Epithelial cell of prostate (primary cell): Measurements from ENCODE around the gene GSTA1.
"Not testable (repeated sequence)": the region's sequence is repeated elsewhere in the genome, so short reads cannot be mapped to it uniquely, and the experiment has no call there.

Source experiments
- DNase-seq: peaks from one replicate; pipeline ENCODE4 v3.0.0-alpha.2; 2011; ENCODE audit warnings: low read depth, low spot score
- H3K27ac ChIP-seq: fragments of 450-650 bp; 2 replicates; pipeline ENCODE4 v1.5.1; 2017; ENCODE audit warnings: mild to moderate bottlenecking

GSTA1 gene

DNA sequence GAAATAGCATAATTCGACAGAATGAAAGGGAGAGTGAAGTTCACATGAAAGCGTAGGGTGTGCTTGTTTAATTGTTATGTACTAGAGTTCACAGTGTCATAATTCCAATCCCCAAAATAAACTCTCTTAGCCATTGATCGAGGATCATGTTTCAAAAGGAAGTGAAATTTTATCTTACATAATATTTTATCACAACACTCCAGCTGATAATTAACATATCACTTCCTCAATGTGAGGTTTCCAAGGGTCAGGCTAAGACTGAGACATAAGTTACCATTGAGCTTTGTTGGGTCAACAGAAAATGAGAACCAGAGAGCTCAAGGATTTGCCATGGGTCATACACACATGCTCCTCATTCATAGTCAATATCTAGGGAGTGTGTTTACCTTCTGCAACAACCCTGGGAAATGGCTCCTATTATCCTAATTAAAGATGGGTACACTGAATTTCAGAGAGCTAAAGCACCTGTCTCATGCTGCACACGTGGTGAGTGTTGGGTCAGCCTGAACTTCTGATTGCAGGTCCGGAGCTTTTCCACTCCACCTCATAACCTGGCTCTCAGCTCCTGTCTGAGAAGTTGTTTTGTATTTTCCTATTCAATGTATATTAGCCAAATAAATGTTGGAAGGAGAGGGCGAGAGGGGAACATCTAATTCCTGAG, 43.4 kb downstream of the GSTA1 start:
- no peak overlapping the region for H3K27ac ChIP-seq
- DNase-seq, result no peak

DNA sequence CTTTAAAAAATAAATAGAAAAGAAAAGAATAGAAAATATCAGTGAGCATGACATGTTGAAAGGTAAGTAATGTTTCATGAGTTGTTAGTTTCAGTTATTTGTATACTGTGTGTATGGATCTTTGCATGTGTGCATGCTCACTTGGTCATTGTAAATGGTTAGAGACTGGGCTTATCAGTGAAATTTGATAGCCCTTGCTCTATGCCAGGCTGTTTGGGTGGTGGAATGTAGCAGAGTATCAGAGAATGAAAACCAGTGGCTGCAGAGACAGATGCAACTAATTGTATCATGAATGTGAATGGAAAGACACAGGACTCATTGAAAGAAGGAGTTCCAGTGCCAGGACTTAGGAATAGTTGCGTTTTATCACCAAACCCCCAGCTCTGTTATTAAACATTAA, 44.5 kb downstream of the GSTA1 start:
- no peak for DNase-seq

GRCh38 chr6:52757651-52758338, 45.8 kb downstream of the GSTA1 start:
- DNase-seq, H3K27ac ChIP-seq: not testable (repeated sequence)

More for the DNA sequence above, 44.5 kb downstream of the GSTA1 start:
- no peak overlapping the region for H3K27ac ChIP-seq

GRCh38 chr6:52754443-52754842, 49.2 kb downstream of the GSTA1 start:
- no peak overlapping the region for H3K27ac ChIP-seq
- DNase-seq, result no peak

GRCh38 chr6:52753137-52753536, 50.5 kb downstream of the GSTA1 start:
- not testable (repeated sequence) for DNase-seq, H3K27ac ChIP-seq

- H3K27ac ChIP-seq, result no peak overlapping the region
- no peak for DNase-seq
Observed at GRCh38 chr6:52752310-52752709, 51.3 kb downstream of the GSTA1 start.

DNA sequence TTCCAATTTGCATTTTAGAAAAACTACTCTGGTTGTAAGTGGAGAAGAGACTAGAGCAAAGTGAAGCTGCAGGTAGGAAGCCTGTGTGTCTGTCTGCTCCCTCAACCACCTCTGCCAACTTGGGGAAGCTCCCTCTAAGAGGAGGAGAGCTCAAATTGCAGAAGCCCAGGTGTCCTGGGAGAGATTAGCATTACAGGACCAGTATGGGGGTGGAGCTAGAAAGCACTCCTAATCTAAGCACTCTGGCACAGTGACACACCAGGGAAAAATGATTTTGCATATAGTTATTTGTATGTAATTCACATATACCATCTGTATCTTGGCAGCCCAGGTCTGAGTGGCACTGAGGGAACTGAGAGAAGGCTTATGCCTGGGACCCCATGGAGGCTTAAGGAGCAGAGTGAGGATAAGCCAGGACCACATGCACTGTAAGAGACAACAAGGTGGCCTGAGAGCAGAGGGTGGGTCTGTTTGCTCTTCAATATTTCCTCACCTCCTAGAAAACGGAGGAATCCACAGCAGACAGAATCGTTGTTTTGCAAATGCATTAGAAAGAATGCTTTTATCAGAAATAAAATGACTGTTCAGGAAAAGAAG, 54.0 kb downstream of the GSTA1 start:
- no peak overlapping the region for H3K27ac ChIP-seq
- DNase-seq, result no peak

GRCh38 chr6:52747301-52747700, 56.3 kb downstream of the GSTA1 start:
- H3K27ac ChIP-seq, DNase-seq: not testable (repeated sequence)

GRCh38 chr6:52746213-52746612, 57.4 kb downstream of the GSTA1 start:
- no peak overlapping the region for H3K27ac ChIP-seq
- no peak for DNase-seq

DNA sequence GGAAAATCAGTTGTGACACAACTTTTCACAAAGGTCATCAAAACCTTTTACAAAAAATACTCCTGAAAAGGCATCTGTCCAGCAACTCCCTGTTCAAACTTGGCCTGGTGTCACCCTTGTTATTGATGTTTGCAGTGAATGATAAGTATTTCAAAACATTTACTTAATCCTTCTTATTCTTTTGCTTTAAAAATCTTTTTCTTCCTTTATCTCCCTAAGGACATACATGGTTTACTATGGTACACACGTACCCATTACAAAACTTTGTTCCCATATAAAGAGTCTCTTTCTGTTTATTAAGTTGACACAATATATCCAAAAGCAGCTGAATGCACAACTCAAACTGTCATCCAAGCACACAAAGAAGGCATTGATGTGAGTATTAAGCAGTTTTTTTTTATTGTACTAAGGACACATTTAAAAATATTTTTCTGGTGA, 57.8 kb downstream of the GSTA1 start:
- no peak overlapping the region for H3K27ac ChIP-seq
- DNase-seq, result no peak

DNA sequence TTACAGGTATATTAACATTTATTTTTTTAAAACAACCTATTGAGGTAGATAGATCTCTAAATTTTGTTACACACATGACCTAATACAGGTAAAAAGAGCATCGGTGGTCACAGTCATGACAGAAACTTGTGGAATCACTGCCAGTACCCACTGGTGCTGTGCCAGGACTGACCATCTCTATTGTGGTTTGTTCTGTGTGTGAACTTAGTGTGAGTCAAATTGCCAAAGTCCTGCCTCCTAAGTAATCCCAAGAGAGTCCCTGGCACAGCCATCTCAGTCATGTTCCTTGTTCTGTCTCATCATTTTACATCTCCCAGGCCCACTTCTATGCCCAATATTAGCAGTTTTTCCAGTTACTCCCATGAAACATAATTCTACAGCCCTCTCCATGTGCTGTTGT, 61.7 kb downstream of the GSTA1 start:
- no peak for DNase-seq
- H3K27ac ChIP-seq, result no peak overlapping the region
